ENCODE data around the gene SHC3. TPM values are rescaled to one million over a fixed set of nuclear protein-coding genes. Genes with fewer than 3 reads are reported as not detected.

SHC3 gene
- total and polyA plus RNA-seq, 2 of the 4 experiments (the other 2 are of a cell fraction): 4.5 to 13.3 TPM

DNA sequence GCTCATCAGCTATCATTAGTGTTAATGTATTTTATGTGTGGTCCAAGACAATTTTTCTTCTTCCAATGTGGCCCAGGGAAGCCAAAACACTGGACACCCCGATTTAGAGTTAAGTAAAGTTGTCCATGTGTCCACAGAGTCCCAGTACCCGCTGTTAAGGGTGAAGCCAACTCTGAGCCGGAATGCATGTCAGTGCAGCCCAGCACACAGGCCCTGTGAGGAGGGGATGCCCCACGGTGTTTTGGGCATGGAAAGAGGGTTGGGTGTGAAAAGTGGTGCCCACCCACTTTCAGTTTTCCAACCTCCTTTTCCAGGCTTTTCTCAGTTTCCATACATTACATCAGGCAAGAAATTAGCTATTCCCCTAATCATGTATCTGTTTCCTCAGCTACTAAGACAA is 24.4 kb downstream of the SHC3 start:
- Histone ChIP-seq H3K18ac (ENCODE audit: low read depth, low read length) (peak overlapping the region; percentile 96), H3K27ac (ENCODE audit: insufficient read depth, low read length) (peak overlapping the region; percentile 95), H4K5ac (ENCODE audit: low read depth, low read length) (peak overlapping the region; percentile 98), H3K27me3 (ENCODE audit: control insufficient read depth, insufficient read depth, low read length) (no peaks in the 10 kb centered on the region), H3K4me3 (ENCODE audit: insufficient read depth, low read depth, low read length) (no peak overlapping the region), H3K9me3 (ENCODE audit: control insufficient read depth, insufficient read depth, low read length) (no peaks in the 10 kb centered on the region), H2BK15ac (ENCODE audit: low read depth, low read length) (peak overlapping the region; percentile 89; the same call in 2 of the 3 replicates), H3K9ac (ENCODE audit: low read depth, low read length) (peak overlapping the region; percentile 41; the same call in 1 of the 2 replicates), H4K91ac (ENCODE audit: insufficient read depth, low read depth, low read length) (peak overlapping the region; percentile 96), H3K9me1 (ENCODE audit: insufficient read depth, low read length) (peaks cover 19% of the 10 kb centered on the region), H2AK9ac (replicated peaks; ENCODE audit: low read depth, low read length, poor library complexity) (peak overlapping the region; percentile 80), H3K14ac (replicated peaks; ENCODE audit: low read depth, low read length) (peak overlapping the region; percentile 91), H2AFZ (replicated peaks; ENCODE audit: low read length, poor library complexity) (peak overlapping the region; percentile 28), H2AK5ac (ENCODE audit: low read depth, low read length) (peak overlapping the region; percentile 98), H3K4me1 (ENCODE audit: control insufficient read depth, insufficient read depth, low read length) (peaks cover 19% of the 10 kb centered on the region), H3K56ac (ENCODE audit: extremely low read depth, insufficient read depth, low read length) (peak overlapping the region; percentile 21; the same call in 1 of the 2 replicates), H3K36me3 (ENCODE audit: control insufficient read depth, insufficient read depth, low read length) (no peaks in the 10 kb centered on the region), H4K20me1 (ENCODE audit: insufficient read depth, low read length) (no peaks in the 10 kb centered on the region), H2BK120ac (ENCODE audit: low read depth, low read length) (peak overlapping the region; percentile 99), H3K4me2 (ENCODE audit: low read depth, low read length) (peak overlapping the region; percentile 53), H2BK5ac (ENCODE audit: low read depth, low read length, poor library complexity, severe bottlenecking) (peak overlapping the region; percentile 99), H3K23ac (ENCODE audit: low read depth, low read length) (peak overlapping the region; percentile 80; the same call in 1 of the 2 replicates), H4K8ac (ENCODE audit: low read depth in 2 of 2, low read length in 2 of 2) (peak overlapping the region; percentile 48 to 92), H2BK20ac (ENCODE audit: low read depth, low read length) (peak overlapping the region; percentile 98), H3K79me1 (ENCODE audit: low read depth in 1 of 2, low read length in 2 of 2) (peaks cover 23 to 65% of the 10 kb centered on the region in 2 experiments), H3K4ac (ENCODE audit: low read depth, low read length) (peak overlapping the region; percentile 99)
- DNase-seq: no peak
- dilution Hi-C loops (cut with HindIII; ENCODE audit: low sequenced_read_pairs, unreplicated experiment) (no loop called here), intact Hi-C loops (cut with micrococcal nuclease) (no loop called here), in situ Hi-C loops (cut with MboI; ENCODE audit: low sequenced_read_pairs) (no loop called here)
- TF ChIP-seq MXI1 (IDR thresholded peaks at IDR 0.05; ENCODE audit: borderline replicate concordance, low read depth, low read length) (no peak), NFE2L2 (IDR thresholded peaks at IDR 0.05; ENCODE audit: low read depth, low read length) (no peak), POLR2A (IDR thresholded peaks at IDR 0.05; ENCODE audit: low read depth, low read length) (no peak; the same call in 1 of the 2 replicates), MAZ (IDR thresholded peaks at IDR 0.05; ENCODE audit: borderline replicate concordance, low read depth, low read length) (no peak), BHLHE40 (IDR thresholded peaks at IDR 0.05; ENCODE audit: low read depth, low read length) (no peak), MAFK (IDR thresholded peaks at IDR 0.05; ENCODE audit: low read depth, low read length) (no peak), CHD1 (IDR thresholded peaks at IDR 0.05; ENCODE audit: low read depth, low read length) (no peak), RFX5 (IDR thresholded peaks at IDR 0.05; ENCODE audit: low read depth, low read length) (no peak), SMC3 (IDR thresholded peaks at IDR 0.05; ENCODE audit: low read depth, low read length) (no peak), FOS (IDR thresholded peaks at IDR 0.05; ENCODE audit: low read depth, low read length) (no peak), RAD21 (IDR thresholded peaks at IDR 0.05; ENCODE audit: low read length) (no peak), CEBPB (IDR thresholded peaks at IDR 0.05; ENCODE audit: low read depth, low read length) (no peak), RCOR1 (IDR thresholded peaks at IDR 0.05; ENCODE audit: insufficient replicate concordance, low read length) (no peak)
- TF ChIP-seq, protein P1, sequence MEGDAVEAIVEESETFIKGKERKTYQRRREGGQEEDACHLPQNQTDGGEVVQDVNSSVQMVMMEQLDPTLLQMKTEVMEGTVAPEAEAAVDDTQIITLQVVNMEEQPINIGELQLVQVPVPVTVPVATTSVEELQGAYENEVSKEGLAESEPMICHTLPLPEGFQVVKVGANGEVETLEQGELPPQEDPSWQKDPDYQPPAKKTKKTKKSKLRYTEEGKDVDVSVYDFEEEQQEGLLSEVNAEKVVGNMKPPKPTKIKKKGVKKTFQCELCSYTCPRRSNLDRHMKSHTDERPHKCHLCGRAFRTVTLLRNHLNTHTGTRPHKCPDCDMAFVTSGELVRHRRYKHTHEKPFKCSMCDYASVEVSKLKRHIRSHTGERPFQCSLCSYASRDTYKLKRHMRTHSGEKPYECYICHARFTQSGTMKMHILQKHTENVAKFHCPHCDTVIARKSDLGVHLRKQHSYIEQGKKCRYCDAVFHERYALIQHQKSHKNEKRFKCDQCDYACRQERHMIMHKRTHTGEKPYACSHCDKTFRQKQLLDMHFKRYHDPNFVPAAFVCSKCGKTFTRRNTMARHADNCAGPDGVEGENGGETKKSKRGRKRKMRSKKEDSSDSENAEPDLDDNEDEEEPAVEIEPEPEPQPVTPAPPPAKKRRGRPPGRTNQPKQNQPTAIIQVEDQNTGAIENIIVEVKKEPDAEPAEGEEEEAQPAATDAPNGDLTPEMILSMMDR (conservative IDR thresholded peaks at IDR 0.05; ENCODE audit: low read depth, low read length): no peak
- TF ChIP-seq, protein P2, sequence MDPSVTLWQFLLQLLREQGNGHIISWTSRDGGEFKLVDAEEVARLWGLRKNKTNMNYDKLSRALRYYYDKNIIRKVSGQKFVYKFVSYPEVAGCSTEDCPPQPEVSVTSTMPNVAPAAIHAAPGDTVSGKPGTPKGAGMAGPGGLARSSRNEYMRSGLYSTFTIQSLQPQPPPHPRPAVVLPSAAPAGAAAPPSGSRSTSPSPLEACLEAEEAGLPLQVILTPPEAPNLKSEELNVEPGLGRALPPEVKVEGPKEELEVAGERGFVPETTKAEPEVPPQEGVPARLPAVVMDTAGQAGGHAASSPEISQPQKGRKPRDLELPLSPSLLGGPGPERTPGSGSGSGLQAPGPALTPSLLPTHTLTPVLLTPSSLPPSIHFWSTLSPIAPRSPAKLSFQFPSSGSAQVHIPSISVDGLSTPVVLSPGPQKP (IDR thresholded peaks at IDR 0.05; ENCODE audit: borderline replicate concordance, low read depth, low read length): no peak
- TF ChIP-seq, protein P3, sequence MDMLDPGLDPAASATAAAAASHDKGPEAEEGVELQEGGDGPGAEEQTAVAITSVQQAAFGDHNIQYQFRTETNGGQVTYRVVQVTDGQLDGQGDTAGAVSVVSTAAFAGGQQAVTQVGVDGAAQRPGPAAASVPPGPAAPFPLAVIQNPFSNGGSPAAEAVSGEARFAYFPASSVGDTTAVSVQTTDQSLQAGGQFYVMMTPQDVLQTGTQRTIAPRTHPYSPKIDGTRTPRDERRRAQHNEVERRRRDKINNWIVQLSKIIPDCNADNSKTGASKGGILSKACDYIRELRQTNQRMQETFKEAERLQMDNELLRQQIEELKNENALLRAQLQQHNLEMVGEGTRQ (IDR thresholded peaks at IDR 0.05; ENCODE audit: low read depth, low read length): no peak
- peak; percentile 10 for ATAC-seq (ENCODE audit: low read depth)
- ChIA-PET CTCF (interaction anchor here (1.1 kb wide), 1 partner anchor 115 kb away, joined by 4 read pairs; no protein-coding TSS in a partner anchor), POLR2A (ENCODE audit: unreplicated experiment) (no interaction called here)
- 50% methylated on average over 1 of the region's 4 CpGs; no CpG with 5 or more reads in 1 of the 2 experiments for WGBS, 2 experiments (ENCODE audit: extremely low coverage in 2 of 2, insufficient read length in 1 of 2)
- no TSS peak for BruUV-seq (replicated peaks)
